Pericardium fibroblast (primary cell): Measurements from ENCODE around the gene DIRAS2. TPM values are rescaled to one million over a fixed set of nuclear protein-coding genes. Genes with fewer than 3 reads are reported as not detected.

Source experiments
- total RNA-seq: library from RNA; depleted of rRNA; stranded (reverse); fragments of >200 nt; gene quantifications from 2 replicates; pipeline ENCODE4 v1.2.3, GENCODE V29; 2015

DIRAS2 gene, protein sequence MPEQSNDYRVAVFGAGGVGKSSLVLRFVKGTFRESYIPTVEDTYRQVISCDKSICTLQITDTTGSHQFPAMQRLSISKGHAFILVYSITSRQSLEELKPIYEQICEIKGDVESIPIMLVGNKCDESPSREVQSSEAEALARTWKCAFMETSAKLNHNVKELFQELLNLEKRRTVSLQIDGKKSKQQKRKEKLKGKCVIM
- total RNA-seq = 0.12 and 0.17 TPM in 2 replicates

DNA sequence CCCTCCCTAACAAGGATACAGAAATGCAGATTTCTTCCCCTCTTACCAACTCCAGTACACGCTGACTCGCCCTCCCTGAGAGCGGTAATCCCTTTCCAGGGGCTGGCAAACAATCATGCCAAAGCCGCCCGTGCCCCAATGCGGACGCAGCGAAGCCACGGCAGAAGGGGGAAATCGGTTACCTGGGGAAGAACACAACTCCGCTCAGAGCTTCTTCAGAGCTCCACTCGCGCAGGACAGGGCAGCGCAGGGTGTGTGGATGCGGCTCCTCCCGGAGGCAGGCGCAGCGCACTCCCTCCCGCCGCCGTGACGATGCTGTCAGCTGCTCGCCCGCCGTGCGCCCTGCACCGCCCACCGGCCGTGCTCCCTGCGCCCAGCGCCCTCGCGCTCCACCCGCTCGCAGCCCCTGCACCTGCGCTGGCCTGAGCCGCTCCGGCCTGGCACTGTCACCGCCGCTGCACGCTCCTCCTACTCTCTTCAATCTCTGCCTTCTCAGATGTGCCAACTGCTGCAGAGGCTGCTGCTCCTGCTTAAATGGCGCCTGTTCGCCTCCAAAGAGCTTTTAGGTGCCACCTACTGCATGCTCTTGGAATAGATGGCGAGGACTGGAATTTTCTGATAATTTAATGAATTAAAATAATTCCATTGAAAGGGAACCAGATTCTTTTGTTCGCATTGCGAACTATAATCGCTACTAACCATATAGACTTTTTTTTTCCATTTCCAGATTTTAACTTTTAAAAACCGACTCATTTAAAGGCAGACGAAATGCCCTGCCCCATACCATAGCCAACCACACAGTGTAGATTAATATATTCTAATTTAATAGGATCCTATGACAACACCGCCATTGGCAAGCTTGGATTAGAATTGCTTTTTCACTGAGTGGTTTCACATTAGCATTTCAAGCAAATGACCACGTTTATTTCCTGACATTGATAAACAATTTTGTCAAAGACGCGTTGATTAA lies at the start of gene DIRAS2:
TSS of gene DIRAS2 (minus strand) at position 255 of the 970 bp plus-strand sequence. CDS start 28,997 bp downstream, outside the sequence.

Other genes with a start within 250 kb of the DIRAS2 start
- not detected in 2 replicates for gene SYK, start 159.0 kb upstream of the DIRAS2 start, total RNA-seq